Embryonic facial prominence (tissue), 1 donor: ENCODE results near the gene OTX1.
"Not testable (repeated sequence)": the region's sequence is repeated elsewhere in the genome, so short reads cannot be mapped to it uniquely, and the experiment has no call there.

ENCODE experiments used
- DNase-seq: peaks from one replicate; pipeline ENCODE4 v3.0.0-alpha.2; 2016; ENCODE audit errors: extremely low spot score

OTX1 gene

GRCh38 chr2:63058921-63059792 lies 8.5 kb downstream of the OTX1 start:
- DNase-seq: no peak

DNA sequence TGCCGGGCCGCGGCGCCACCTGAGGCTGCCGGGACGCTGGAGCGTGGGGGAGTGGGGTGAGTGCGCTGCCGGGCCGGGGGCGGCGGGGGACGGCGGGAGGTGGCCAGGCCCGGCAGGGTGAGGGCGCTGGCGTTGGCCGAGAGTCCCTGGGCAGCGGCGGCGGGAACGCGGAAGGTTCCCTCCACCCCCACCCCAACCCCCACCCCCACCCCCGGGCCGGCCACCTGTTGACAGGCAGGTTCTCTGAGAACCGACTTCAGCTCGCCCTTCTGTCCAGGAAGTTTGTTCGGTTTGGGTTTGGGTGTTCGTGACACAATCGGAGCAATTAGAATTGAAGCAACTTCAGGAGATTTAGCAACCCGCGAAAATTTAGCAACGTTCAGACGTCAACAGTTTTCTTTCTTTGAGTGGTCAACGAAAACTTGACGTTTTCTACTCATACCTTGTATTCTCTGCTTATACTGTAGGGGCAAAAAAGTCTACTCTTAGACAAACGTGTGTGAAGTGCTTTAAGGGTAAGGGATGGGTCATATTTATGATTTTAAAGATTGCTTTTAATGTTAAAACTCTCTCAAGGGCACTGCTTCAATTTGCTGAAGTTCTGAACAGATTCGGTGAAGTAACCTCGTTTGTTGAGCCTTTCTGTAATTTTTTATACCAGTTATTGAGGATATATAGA lies 9.3 kb downstream of the OTX1 start:
- DNase-seq: no peak

- no peak for DNase-seq
Measured at GRCh38 chr2:63060472-63060991, 9.9 kb downstream of the OTX1 start.

GRCh38 chr2:63064197-63064596 lies 13.6 kb downstream of the OTX1 start:
- DNase-seq: no peak

DNA sequence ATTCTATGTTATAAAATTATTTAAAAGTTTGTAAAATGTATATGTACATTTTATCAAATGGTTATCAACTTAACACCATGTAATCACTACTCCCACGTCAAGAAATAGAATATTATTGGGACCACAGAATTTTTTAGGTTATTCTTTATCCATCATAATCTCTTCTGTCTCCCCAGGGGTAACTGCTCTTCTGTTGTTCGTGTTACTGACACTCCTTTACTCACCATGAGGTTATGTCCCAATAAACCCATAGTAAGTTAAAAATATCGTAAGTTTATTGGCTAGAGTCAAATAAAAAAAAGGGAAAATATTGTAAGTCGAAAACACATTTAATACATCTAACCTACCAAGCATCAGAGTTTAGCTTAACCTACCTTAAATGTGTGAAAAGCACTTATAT lies 14.0 kb downstream of the OTX1 start:
- DNase-seq: no peak

DNA sequence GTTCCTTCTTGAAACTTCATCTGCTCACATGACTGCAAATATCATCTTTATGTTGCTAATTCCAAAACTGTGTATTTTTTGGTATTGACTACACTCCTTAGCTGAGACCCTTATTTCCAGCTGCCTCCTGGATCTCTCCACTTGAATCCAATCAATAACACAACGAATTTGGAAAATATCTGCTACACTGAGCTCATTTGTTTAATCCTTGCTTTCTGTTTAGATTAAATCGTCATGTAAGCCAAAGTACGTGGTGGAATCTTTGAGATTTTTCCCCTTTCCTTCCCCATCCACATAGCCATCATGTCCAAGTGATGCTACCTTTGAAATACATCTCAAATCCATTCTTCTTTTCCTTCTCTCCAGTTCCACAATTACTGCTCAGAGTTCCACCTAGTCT lies 15.6 kb downstream of the OTX1 start:
- no peak for DNase-seq

GRCh38 chr2:63066838-63067237 lies 16.2 kb downstream of the OTX1 start:
- no peak for DNase-seq

DNA sequence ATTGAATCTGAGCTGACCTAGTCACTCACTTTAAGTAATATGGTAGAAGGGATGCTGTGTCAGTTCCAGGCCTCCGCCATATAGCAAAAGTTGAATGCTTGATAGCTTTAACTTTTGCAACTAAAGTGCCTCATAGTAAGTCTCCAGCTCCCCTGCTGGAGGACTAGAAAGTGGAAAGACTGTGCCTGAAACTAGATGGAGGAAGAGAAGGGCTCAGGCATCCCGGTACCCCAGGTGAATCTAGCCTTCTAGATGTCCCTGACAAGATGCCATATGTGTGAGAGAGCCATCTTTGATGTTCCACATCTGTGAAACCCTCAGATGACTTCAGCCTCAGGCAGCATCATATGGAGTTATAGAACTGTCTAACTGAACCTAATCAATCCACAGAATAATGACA lies 21.0 kb downstream of the OTX1 start:
- no peak for DNase-seq

GRCh38 chr2:63073994-63074393 lies 23.4 kb downstream of the OTX1 start:
- DNase-seq: no peak

DNA sequence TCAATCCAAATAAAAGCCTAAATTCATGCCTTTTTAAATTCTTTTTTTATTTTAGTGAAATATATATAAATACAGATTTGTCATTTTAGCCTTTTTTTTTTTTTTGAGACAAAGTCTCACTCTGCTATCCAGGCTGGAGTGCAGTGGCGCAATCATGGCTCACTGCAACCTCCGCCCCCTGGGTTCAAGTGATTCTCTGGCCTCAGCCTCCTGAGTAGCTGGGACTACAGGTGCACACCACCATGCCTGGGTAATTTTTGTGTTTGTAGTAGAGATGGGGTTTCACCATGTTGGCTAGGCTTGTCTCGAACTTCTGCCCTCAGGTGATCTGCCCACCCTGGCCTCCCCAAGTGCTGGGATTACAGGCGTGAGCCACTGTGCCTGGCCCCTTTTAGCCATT lies 23.8 kb downstream of the OTX1 start:
- not testable (repeated sequence) for DNase-seq

DNA sequence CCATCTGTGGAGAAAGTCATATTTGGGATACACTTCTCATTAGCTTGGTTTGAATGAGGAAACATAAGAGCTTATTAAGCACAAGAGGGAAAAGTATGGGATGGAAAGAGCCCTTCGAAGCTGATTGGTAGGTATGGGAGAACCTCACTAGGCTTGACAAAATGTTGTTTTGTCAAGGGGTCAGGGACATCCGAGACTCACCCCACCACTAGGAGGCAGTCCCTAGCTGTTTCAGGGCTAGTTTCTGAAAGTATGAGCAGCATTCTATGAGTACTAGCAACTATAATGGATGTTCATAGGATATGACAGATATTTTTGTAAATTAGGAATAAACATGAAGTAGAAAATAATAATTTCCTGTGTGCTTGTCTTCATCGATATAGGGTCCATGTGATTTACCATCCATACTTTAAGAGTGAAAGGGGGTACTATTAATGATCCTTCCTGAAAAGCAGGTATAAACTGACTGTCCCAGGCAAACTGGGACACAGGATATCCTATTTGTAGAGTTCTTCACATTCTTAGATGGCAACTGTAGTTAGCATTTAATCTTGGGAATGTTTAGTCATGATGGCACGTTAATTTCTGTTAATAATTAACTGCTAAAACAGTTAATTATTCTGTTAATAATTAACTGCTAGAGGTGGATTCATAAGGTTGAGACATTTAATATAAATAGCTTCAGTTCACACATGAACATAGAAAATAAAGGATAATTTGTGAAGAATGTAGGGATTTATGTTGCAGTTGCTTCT lies 28.4 kb downstream of the OTX1 start:
- no peak for DNase-seq

GRCh38 chr2:63081404-63081803 lies 30.8 kb downstream of the OTX1 start:
- DNase-seq: no peak

DNA sequence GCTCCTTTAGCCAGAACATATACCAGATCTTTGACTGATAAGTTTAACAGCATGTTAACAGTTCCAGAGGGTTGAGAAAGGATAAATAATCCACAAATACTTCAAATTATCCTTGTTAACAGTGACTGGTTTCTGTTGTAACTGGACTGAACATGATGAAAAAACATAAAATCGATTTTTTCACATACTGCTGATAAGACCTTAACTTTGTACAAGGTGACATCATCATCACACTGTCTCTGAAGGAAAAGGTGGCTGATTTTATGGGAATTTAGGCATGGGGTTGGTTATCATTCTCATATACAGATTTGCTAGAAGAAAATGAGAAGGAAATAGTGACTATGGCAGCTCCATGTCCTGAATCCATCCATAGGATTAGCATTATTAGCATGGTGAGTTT lies 36.1 kb downstream of the OTX1 start:
- no peak for DNase-seq

DNA sequence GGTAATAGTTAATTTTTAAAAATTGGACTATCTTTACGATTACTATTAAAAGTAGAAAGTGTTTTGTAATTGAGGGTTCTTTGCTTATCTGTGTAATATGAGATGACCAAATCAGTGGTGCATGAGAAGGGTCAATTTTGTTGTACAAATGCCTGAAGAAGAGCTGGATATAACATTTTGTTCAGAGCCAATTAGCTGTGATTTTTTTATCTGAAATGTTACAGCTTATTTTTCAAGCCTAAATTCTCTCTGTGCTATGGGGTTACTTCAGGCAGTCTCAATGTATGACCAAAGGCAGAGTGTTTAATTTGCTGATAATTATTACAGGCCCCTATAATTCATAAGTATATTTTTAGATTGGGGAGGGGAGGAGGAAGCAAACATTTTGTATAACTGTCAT lies 41.8 kb downstream of the OTX1 start:
- no peak for DNase-seq

GRCh38 chr2:63092857-63093256 lies 42.2 kb downstream of the OTX1 start:
- DNase-seq: no peak

GRCh38 chr2:63093502-63093901 lies 42.9 kb downstream of the OTX1 start:
- DNase-seq: no peak

DNA sequence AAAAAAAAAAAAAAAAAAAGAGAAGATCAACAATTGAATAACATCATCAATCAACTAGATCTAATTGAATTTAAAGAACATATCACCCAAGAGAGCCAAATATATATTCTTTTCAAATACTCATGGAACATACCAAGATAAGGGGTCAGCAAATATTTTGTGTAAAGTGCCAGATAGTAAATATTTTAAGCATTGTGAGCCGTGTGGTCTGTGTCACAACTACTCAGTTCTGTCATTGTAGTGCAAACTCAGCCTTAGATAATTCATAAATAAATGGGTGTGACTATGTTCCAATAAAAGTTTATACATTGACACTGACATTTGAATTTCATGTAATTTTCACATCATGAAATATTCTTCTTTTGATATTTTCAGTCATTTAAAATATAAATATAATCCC lies 45.9 kb downstream of the OTX1 start:
- DNase-seq: no peak

GRCh38 chr2:63099032-63099431 lies 48.4 kb downstream of the OTX1 start:
- no peak for DNase-seq

- no peak for DNase-seq
Measured at GRCh38 chr2:63101954-63102353, 51.3 kb downstream of the OTX1 start.

- DNase-seq: no peak
Measured at GRCh38 chr2:63104482-63104881, 53.9 kb downstream of the OTX1 start.
